MCF 10A (cell line): Measurements from ENCODE around the gene PCNX2. TPM values are rescaled to one million over a fixed set of nuclear protein-coding genes. Genes with fewer than 3 reads are reported as not detected.

Source experiments
- BruUV-seq: library from RNA; stranded (reverse); fragments of 400-500 nt; replicated peaks from 2 replicates; lab custom pipeline; 2021; lab: Mats Ljungman, UMichigan
- CTCF ChIA-PET: fragments of 300-600 bp; sonication (Branson Sonifier 250); formaldehyde crosslinking; extraction: SDS; loops from one replicate; lab custom pipeline; 2021; ENCODE audit warnings: antibody characterized with exemption, inconsistent platforms; lab: Yijun Ruan, JAX
- POLR2A ChIA-PET: fragments of 300-600, 350-650 bp; sonication (Branson Sonifier 250); formaldehyde crosslinking; extraction: SDS; loops from one replicate; lab custom pipeline; 2020; ENCODE audit warnings: antibody characterized with exemption, inconsistent platforms; lab: Yijun Ruan, JAX
- DNase-seq: peaks from one replicate; pipeline ENCODE4 v3.0.0-alpha.2; 2018; ENCODE audit not compliant: unreplicated experiment
- H3K27ac Mint-ChIP-seq: one replicate; pipeline ENCODE4 v1.8.0; 2022; ENCODE audit warnings: mild to moderate bottlenecking, low read depth, mixed read lengths; ENCODE audit not compliant: unreplicated experiment
- H3K27me3 Mint-ChIP-seq: one replicate; pipeline ENCODE4 v1.8.0; 2022; ENCODE audit warnings: mixed read lengths; ENCODE audit not compliant: insufficient read depth, unreplicated experiment
- H3K36me3 Mint-ChIP-seq: one replicate; pipeline ENCODE4 v1.8.0; 2022; ENCODE audit warnings: mild to moderate bottlenecking, moderate library complexity, mixed read lengths; ENCODE audit not compliant: insufficient read depth, unreplicated experiment
- H3K4me1 Mint-ChIP-seq: one replicate; pipeline ENCODE4 v1.8.0; 2022; ENCODE audit warnings: mixed read lengths; ENCODE audit not compliant: insufficient read depth, unreplicated experiment
- H3K4me3 Mint-ChIP-seq: one replicate; pipeline ENCODE4 v1.8.0; 2022; ENCODE audit warnings: mild to moderate bottlenecking, moderate library complexity, mixed read lengths; ENCODE audit not compliant: unreplicated experiment
- H3K9me3 Mint-ChIP-seq: one replicate; pipeline ENCODE4 v1.8.0; 2022; ENCODE audit warnings: mixed read lengths; ENCODE audit not compliant: unreplicated experiment
- CTCF ChIP-seq: fragments of 200-600 bp; IDR thresholded peaks from one replicate; pipeline ENCODE4 v1.8.0; 2022; ENCODE audit warnings: antibody characterized with exemption, mild to moderate bottlenecking; ENCODE audit not compliant: unreplicated experiment
- intact Hi-C: fragments of 100-400 bp; cut with micrococcal nuclease; formaldehyde crosslinking; loops from 2 replicates; pipeline ENCODE4 v1.14.1; 2022
- total RNA-seq: library from RNA; stranded (reverse); gene quantifications from 2 replicates; pipeline ENCODE4 v1.2.3, GENCODE V29; 2022

PCNX2 gene
- total RNA-seq, 1 experiment from 2014 or later = 80.5 TPM

GRCh38 chr1:233168384-233168783 is 127.1 kb downstream of the PCNX2 start:
- intact Hi-C loops = no loop called here
- peaks cover 49% of the 10 kb centered on the region for H3K9me3 Mint-ChIP-seq
- H3K4me1 Mint-ChIP-seq = no peaks in the 10 kb centered on the region
- TF ChIP-seq CTCF = no peak
- no peak for DNase-seq
- H3K27me3 Mint-ChIP-seq = no peaks in the 10 kb centered on the region
- ChIA-PET POLR2A (interaction anchor here (1.1 to 1.5 kb wide), 2 partner anchors 14 to 55 kb away, joined by 3 to 4 read pairs; no protein-coding TSS in a partner anchor), CTCF (interaction anchor here (0.6 to 0.7 kb wide), 2 partner anchors 59 to 1551 kb away, joined by 3 read pairs; no protein-coding TSS in a partner anchor)
- H3K4me3 Mint-ChIP-seq = no peak overlapping the region
- H3K27ac Mint-ChIP-seq = no peak overlapping the region
- no TSS peak for BruUV-seq
- H3K36me3 Mint-ChIP-seq = peaks cover 59% of the 10 kb centered on the region

DNA sequence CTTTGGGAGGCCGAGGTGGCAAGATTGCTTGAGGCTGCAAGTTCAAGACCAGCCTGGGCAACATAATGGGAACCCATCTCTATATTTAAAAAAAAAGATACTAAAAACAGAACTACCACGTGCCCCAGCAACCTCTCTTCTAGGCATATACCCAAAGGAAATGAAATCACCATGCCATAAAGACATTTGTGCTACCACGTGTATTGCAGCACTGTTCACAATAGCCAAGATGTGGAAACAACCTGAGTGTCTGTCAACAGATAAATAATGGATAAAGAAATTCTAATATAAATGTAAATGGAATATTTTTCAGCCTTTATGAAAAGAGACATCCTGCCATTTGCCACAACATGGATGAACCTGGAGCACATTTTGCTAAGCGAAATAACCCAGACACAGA is 128.6 kb downstream of the PCNX2 start:
- TF ChIP-seq CTCF = no peak
- no peaks in the 10 kb centered on the region for H3K27me3 Mint-ChIP-seq
- ChIA-PET CTCF (interaction anchor here (0.5 to 0.6 kb wide), 2 partner anchors 234 to 488 kb away, joined by 3 read pairs; no protein-coding TSS in a partner anchor), POLR2A (interaction anchor here (0.7 to 1.1 kb wide), 3 partner anchors 12 to 15 kb away, joined by 3 to 4 read pairs (median 3); no protein-coding TSS in a partner anchor)
- H3K36me3 Mint-ChIP-seq = peaks cover 44% of the 10 kb centered on the region
- H3K4me1 Mint-ChIP-seq = no peaks in the 10 kb centered on the region
- H3K27ac Mint-ChIP-seq = no peak overlapping the region
- intact Hi-C loops = no loop called here
- H3K9me3 Mint-ChIP-seq = peaks cover 41% of the 10 kb centered on the region
- DNase-seq = no peak
- BruUV-seq = no TSS peak
- H3K4me3 Mint-ChIP-seq = no peak overlapping the region

DNA sequence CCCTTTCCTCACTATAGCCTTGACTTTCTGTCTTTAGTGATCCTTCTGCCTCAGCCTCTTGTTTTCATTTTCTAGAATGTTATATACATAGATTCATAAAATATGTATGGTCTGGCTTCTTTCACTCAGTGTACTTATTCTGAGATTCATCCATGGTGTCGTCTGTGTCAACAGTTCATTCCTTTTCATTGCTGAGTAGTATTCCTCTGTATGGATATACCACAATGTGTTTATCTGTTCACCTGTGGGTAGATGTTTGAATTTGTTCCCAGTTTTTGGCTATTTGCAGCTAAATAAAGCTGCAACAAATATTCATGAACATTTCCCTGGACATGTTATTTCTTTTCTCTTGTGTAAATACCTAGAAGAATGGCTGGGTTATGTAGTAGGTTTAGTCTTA is 131.8 kb downstream of the PCNX2 start:
- Mint-ChIP-seq H3K4me3 (no peak overlapping the region), H3K36me3 (peaks cover 43% of the 10 kb centered on the region), H3K27me3 (no peaks in the 10 kb centered on the region), H3K4me1 (no peaks in the 10 kb centered on the region), H3K27ac (no peak overlapping the region), H3K9me3 (peaks cover 30% of the 10 kb centered on the region)
- no peak for DNase-seq
- ChIA-PET CTCF (no interaction called here), POLR2A (interaction anchor here (1.1 kb wide), 1 partner anchor 9 kb away, joined by 3 read pairs; no protein-coding TSS in a partner anchor)
- intact Hi-C loops = no loop called here
- no peak for TF ChIP-seq CTCF
- no TSS peak for BruUV-seq

DNA sequence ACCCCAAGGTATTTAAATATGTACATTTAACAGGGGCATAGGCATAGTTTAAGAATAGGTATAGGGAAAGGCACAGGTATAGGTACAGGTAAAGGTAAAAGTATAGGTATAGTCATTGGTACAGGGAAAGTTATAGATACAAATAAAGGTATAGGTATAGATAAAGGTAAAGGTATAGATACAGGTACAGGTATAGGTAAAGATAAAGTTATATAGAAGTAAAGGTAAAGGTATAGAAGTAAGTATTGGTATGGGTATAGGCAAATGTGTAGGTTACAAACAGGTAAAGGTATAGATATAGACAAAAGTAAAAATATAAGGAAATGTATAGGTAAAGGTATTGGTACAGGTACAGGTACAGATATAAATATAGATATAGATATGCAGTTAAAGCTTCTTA is 137.2 kb downstream of the PCNX2 start:
- Mint-ChIP-seq H3K9me3 (peaks cover under 1% of the 10 kb centered on the region), H3K27ac (no peak overlapping the region), H3K27me3 (no peaks in the 10 kb centered on the region), H3K36me3 (peaks cover 48% of the 10 kb centered on the region), H3K4me1 (no peaks in the 10 kb centered on the region), H3K4me3 (no peak overlapping the region)
- TF ChIP-seq CTCF = no peak
- no peak for DNase-seq
- ChIA-PET CTCF (no interaction called here), POLR2A (interaction anchor here (1.3 to 2.1 kb wide), 2 partner anchors 9 to 15 kb away, joined by 3 to 4 read pairs; no protein-coding TSS in a partner anchor)
- BruUV-seq = no TSS peak
- intact Hi-C loops = no loop called here
